ENCODE data around the gene DEPP1. TPM values are rescaled to one million over a fixed set of nuclear protein-coding genes. Genes with fewer than 3 reads are reported as not detected.

The DEPP1 gene
- total RNA-seq, 1 experiment from 2014 or later = 1.6 TPM

DNA sequence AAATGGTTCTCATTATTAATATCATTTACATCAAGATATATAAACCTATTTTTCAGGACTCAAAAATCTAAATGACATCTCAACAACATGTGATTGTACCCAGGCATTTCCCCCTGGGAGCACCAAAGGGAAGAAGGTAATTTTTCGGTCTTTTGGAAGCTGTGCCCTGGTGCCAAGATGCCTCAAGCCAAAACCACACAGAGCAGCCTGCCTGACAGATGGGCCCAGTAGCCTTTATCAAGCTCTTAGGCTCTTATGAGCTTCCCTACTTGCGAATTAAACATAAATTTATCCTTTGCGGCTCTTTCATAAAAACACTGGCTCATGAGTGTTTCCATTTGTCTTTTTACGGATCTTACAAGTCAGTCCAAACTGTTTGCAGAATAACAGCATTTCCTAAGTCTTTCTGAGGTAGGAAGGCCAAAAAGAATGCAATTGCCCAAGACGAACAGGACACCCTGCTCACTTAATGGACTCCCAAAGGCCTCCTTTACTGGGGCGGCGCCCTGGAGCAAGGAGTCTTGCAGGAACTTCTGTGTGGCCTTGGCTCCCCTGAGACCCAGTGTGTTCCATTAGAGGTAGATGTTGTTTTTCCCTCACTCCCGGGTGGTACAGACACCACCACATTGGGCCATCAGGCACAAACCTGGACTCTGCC, 23.1 kb downstream of the DEPP1 start (continued):
- TF ChIP-seq GABPB1 (CRISPR knock-in tag; IDR thresholded peaks at IDR 0.05) = no peak

DNA sequence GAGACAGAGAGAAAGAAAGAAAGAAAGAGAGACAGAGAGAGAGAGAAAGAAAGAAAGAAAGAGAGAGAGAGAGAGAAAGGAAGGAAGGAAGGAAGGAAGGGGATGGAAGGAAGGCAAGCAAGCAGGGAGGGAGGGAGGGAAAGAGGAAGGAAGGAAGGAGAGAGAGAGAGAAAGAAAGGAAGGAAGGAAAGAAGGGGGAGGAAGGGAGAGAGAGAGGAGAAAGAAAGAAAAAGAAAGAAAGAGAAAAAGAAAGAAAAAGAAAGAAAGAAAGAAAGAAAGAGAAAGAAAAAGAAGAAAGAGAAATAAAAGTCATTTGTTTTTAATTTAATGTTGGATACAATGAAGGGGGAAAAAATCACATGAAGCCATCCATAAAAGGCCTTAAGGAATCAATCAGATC, 23.6 kb downstream of the DEPP1 start:
- POLR2A ChIA-PET = no interaction called here
- Mint-ChIP-seq H3K4me1 (peaks cover 26% of the 10 kb centered on the region), H3K36me3 (peaks cover 9% of the 10 kb centered on the region), H3K27me3 (ENCODE audit: low read depth) (peaks cover 2% of the 10 kb centered on the region; the same call in 1 of the 2 replicates), H3K4me3 (no peak overlapping the region), H3K27ac (no peak overlapping the region), H3K9me3 (peaks cover 5% of the 10 kb centered on the region; the same call in 1 of the 2 replicates)
- DNase-seq (ENCODE audit: low spot score) (no peak), ATAC-seq (no peak)
- TF ChIP-seq SMAD3 (CRISPR knock-in tag; IDR thresholded peaks at IDR 0.05; ENCODE audit: borderline replicate concordance) (no peak), TEAD1 (CRISPR knock-in tag; IDR thresholded peaks at IDR 0.05) (no peak), FOXJ3 (CRISPR knock-in tag; IDR thresholded peaks at IDR 0.05; ENCODE audit: borderline replicate concordance) (no peak)
- TF ChIP-seq, protein P1, sequence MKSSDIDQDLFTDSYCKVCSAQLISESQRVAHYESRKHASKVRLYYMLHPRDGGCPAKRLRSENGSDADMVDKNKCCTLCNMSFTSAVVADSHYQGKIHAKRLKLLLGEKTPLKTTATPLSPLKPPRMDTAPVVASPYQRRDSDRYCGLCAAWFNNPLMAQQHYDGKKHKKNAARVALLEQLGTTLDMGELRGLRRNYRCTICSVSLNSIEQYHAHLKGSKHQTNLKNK (CRISPR knock-in tag; IDR thresholded peaks at IDR 0.05) = no peak
- TF ChIP-seq, protein P2, sequence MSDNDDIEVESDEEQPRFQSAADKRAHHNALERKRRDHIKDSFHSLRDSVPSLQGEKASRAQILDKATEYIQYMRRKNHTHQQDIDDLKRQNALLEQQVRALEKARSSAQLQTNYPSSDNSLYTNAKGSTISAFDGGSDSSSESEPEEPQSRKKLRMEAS (CRISPR knock-in tag; IDR thresholded peaks at IDR 0.05) = no peak
- CTCF ChIA-PET = interaction anchor here (1.4 kb wide), 1 partner anchor 22 kb away, joined by 5 read pairs; no protein-coding TSS in a partner anchor

DNA sequence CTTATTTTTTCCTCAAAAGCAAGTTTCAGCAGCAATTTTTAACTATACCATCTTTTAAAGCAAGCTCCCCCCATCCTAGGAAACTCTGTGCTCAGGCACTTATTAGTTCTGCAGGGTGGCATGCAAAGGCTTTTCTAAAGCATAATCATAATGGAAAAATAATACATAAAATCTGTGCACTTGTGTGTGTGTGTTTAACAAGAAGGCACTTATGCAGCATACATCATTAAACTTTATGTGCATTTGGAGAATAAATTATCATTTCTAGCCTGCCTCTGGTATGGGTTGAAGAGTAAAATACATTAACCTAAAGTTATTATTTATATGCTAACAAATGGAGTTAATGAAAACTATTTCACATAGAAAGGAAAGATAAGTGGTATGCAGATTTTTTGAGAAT, 24.6 kb downstream of the DEPP1 start:
- H3K4me3 Mint-ChIP-seq = no peak overlapping the region
- TF ChIP-seq, protein P3, sequence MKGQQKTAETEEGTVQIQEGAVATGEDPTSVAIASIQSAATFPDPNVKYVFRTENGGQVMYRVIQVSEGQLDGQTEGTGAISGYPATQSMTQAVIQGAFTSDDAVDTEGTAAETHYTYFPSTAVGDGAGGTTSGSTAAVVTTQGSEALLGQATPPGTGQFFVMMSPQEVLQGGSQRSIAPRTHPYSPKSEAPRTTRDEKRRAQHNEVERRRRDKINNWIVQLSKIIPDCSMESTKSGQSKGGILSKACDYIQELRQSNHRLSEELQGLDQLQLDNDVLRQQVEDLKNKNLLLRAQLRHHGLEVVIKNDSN (CRISPR knock-in tag; IDR thresholded peaks at IDR 0.05) = no peak
- TF ChIP-seq ZNF138 (CRISPR knock-in tag; conservative IDR thresholded peaks at IDR 0.05) = no peak
- TF ChIP-seq SMAD4 (CRISPR knock-in tag; IDR thresholded peaks at IDR 0.05) = no peak
- TF ChIP-seq, protein P4, sequence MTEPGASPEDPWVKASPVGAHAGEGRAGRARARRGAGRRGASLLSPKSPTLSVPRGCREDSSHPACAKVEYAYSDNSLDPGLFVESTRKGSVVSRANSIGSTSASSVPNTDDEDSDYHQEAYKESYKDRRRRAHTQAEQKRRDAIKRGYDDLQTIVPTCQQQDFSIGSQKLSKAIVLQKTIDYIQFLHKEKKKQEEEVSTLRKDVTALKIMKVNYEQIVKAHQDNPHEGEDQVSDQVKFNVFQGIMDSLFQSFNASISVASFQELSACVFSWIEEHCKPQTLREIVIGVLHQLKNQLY (CRISPR knock-in tag; IDR thresholded peaks at IDR 0.05) = no peak
- TF ChIP-seq, protein P5, sequence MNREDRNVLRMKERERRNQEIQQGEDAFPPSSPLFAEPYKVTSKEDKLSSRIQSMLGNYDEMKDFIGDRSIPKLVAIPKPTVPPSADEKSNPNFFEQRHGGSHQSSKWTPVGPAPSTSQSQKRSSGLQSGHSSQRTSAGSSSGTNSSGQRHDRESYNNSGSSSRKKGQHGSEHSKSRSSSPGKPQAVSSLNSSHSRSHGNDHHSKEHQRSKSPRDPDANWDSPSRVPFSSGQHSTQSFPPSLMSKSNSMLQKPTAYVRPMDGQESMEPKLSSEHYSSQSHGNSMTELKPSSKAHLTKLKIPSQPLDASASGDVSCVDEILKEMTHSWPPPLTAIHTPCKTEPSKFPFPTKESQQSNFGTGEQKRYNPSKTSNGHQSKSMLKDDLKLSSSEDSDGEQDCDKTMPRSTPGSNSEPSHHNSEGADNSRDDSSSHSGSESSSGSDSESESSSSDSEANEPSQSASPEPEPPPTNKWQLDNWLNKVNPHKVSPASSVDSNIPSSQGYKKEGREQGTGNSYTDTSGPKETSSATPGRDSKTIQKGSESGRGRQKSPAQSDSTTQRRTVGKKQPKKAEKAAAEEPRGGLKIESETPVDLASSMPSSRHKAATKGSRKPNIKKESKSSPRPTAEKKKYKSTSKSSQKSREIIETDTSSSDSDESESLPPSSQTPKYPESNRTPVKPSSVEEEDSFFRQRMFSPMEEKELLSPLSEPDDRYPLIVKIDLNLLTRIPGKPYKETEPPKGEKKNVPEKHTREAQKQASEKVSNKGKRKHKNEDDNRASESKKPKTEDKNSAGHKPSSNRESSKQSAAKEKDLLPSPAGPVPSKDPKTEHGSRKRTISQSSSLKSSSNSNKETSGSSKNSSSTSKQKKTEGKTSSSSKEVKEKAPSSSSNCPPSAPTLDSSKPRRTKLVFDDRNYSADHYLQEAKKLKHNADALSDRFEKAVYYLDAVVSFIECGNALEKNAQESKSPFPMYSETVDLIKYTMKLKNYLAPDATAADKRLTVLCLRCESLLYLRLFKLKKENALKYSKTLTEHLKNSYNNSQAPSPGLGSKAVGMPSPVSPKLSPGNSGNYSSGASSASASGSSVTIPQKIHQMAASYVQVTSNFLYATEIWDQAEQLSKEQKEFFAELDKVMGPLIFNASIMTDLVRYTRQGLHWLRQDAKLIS (CRISPR knock-in tag; IDR thresholded peaks at IDR 0.05; ENCODE audit: borderline replicate concordance) = no peak
- no peak for TF ChIP-seq GABPB1 (CRISPR knock-in tag; IDR thresholded peaks at IDR 0.05)
- TF ChIP-seq SMAD3 (CRISPR knock-in tag; IDR thresholded peaks at IDR 0.05; ENCODE audit: borderline replicate concordance) = no peak
- no peak for TF ChIP-seq HMGA2 (CRISPR knock-in tag; IDR thresholded peaks at IDR 0.05)
- no peak for TF ChIP-seq FOXP1 (CRISPR knock-in tag; IDR thresholded peaks at IDR 0.05; ENCODE audit: borderline replicate concordance)
- TF ChIP-seq ZNF317 (CRISPR knock-in tag; IDR thresholded peaks at IDR 0.05; ENCODE audit: borderline replicate concordance, low read depth) = no peak
- CTCF ChIA-PET = interaction anchor here (1.4 to 2.4 kb wide), 2 partner anchors 12 to 21 kb away, joined by 5 to 9 read pairs; no protein-coding TSS in a partner anchor

More for the DNA sequence above, 24.6 kb downstream of the DEPP1 start:
- peaks cover 5% of the 10 kb centered on the region; the same call in 1 of the 2 replicates for H3K9me3 Mint-ChIP-seq
- H3K27me3 Mint-ChIP-seq (ENCODE audit: low read depth) = no peaks in the 10 kb centered on the region
- H3K4me1 Mint-ChIP-seq = peaks cover 34% of the 10 kb centered on the region
- no peak overlapping the region for H3K27ac Mint-ChIP-seq
- H3K36me3 Mint-ChIP-seq = peaks cover 9% of the 10 kb centered on the region
- ATAC-seq (no peak), DNase-seq (ENCODE audit: low spot score) (no peak)
- POLR2A ChIA-PET = no interaction called here
